A549 (cell line): Measurements from ENCODE around the gene SORBS1. TPM values are rescaled to one million over a fixed set of nuclear protein-coding genes. Genes with fewer than 3 reads are reported as not detected.

Experiments
- ATAC-seq, 2 experiments: fragments of 200-7000 bp in 1 of 2; fragments of >200 bp in 1 of 2; cut with Nextera tagmentation in 1 of 2; cut with Tn5 transposase in 1 of 2; 3 replicates each; pipeline versions ENCODE4 v1.8.0 to v1.9.1; 2018 to 2020; ENCODE audit warnings: mild to moderate bottlenecking in 1 of 2, moderate library complexity in 1 of 2
- CTCF ChIA-PET: fragments of 300-600 bp; sonication (Branson Sonifier 250); formaldehyde crosslinking; extraction: SDS; loops from one replicate; lab custom pipeline; 2021; ENCODE audit warnings: antibody characterized with exemption, inconsistent platforms; lab: Yijun Ruan, JAX
- POLR2A ChIA-PET: fragments of 350-600 bp; formaldehyde crosslinking; extraction: SDS; loops from one replicate; lab custom pipeline; 2021; ENCODE audit warnings: antibody characterized with exemption, inconsistent platforms; lab: Yijun Ruan, JAX
- DNase-seq, 2 experiments: peaks; one replicate each; pipeline versions ENCODE4 v3.0.0 to v3.0.0-alpha.2; 2011 to 2016; ENCODE audit warnings: low read depth in 1 of 2, low spot score in 1 of 2
- FAIRE-seq: peaks from 2 replicates; lab custom pipeline; 2011; peaks lifted over from hg19 to GRCh38; lab: Jason Lieb, UNC
- H3K27ac ChIP-seq, 2 experiments: fragments of >200 bp; sonication (Bioruptor Twin); formaldehyde crosslinking; 3 replicates each; pipeline ENCODE4 v1.5.1; 2016 to 2017
- H3K4me1 ChIP-seq: fragments of >200 bp; sonication (Bioruptor Twin); formaldehyde crosslinking; 3 replicates; pipeline ENCODE4 v1.6.1; 2016
- H3K4me2 ChIP-seq: fragments of >200 bp; sonication (Bioruptor Twin); formaldehyde crosslinking; 3 replicates; pipeline ENCODE4 v1.6.1; 2016
- H3K4me3 ChIP-seq: fragments of >200 bp; sonication (Bioruptor Twin); formaldehyde crosslinking; 3 replicates; pipeline ENCODE4 v1.5.1; 2016
- H3K9me3 ChIP-seq: fragments of >200 bp; sonication (Bioruptor Twin); formaldehyde crosslinking; 3 replicates; pipeline ENCODE4 v1.6.1; 2016
- CBX8 ChIP-seq: fragments of 200-600 bp; sonication (generic); IDR thresholded peaks from 2 replicates; pipeline ENCODE4 v1.6.1; 2016
- CHD2 ChIP-seq: fragments of 150-350 bp; IDR thresholded peaks from 2 replicates; pipeline ENCODE4 v1.6.1; 2014; ENCODE audit warnings: low read length; ENCODE audit not compliant: partially characterized antibody
- EHF ChIP-seq: fragments of 250-450 bp; sonication (Bioruptor Pico); IDR thresholded peaks from 2 replicates; pipeline ENCODE4 v1.5.0; 2020; ENCODE audit warnings: mild to moderate bottlenecking
- EP300 ChIP-seq, 2 experiments: fragments of >200 bp; sonication (Bioruptor Twin); formaldehyde crosslinking; IDR thresholded peaks; 2 replicates in 1 of 2; 3 replicates in 1 of 2; pipeline ENCODE4 v1.6.1; 2016 to 2017
- FOSB ChIP-seq: fragments of 250-450 bp; sonication (Bioruptor Pico); IDR thresholded peaks from 2 replicates; pipeline ENCODE4 v1.5.0; 2020; ENCODE audit warnings: mild to moderate bottlenecking, moderate library complexity
- FOSL2 ChIP-seq, 2 experiments: fragments of 450-650 bp in 1 of 2; fragments of >200 bp in 1 of 2; sonication (Bioruptor Twin) in 1 of 2; formaldehyde crosslinking; IDR thresholded peaks; 2 replicates each; pipeline versions ENCODE4 v1.5.0 to v1.6.1; 2016 to 2020; ENCODE audit warnings: mild to moderate bottlenecking in 1 of 2, moderate library complexity in 1 of 2
- GATA3 ChIP-seq: IDR thresholded peaks from 2 replicates; pipeline ENCODE4 v1.6.1; 2012; ENCODE audit warnings: borderline replicate concordance
- HEYL ChIP-seq: fragments of 250-450 bp; sonication (Bioruptor Pico); IDR thresholded peaks from 2 replicates; pipeline ENCODE4 v1.8.0; 2021; ENCODE audit warnings: mild to moderate bottlenecking, moderate library complexity
- HOXA7 ChIP-seq: fragments of 250-450 bp; sonication (Bioruptor Pico); IDR thresholded peaks from 2 replicates; pipeline ENCODE4 v1.5.0; 2020; ENCODE audit warnings: mild to moderate bottlenecking, moderate library complexity
- HOXB13 ChIP-seq: fragments of 250-450 bp; sonication (Bioruptor Pico); IDR thresholded peaks from 2 replicates; pipeline ENCODE4 v1.5.0; 2020; ENCODE audit warnings: low read depth, mild to moderate bottlenecking, moderate library complexity
- KDM5A ChIP-seq: fragments of 200-600 bp; sonication (generic); IDR thresholded peaks from 2 replicates; pipeline ENCODE4 v1.6.1; 2016; ENCODE audit warnings: antibody characterized with exemption, mild to moderate bottlenecking
- NFE2L2 ChIP-seq: fragments of 150-350 bp; conservative IDR thresholded peaks from 2 replicates; pipeline ENCODE4 v1.6.1; 2014; ENCODE audit warnings: low read length
- NR3C1 ChIP-seq: fragments of >200 bp; sonication (Bioruptor Twin); formaldehyde crosslinking; IDR thresholded peaks from 3 replicates; pipeline ENCODE4 v1.6.1; 2017
- SMC3 ChIP-seq: fragments of >200 bp; sonication (Bioruptor Twin); formaldehyde crosslinking; IDR thresholded peaks from 3 replicates; pipeline ENCODE4 v1.6.1; 2018; ENCODE audit warnings: inconsistent platforms
- SREBF2 ChIP-seq: fragments of 450-650 bp; IDR thresholded peaks from 2 replicates; pipeline ENCODE4 v1.6.1; 2014; ENCODE audit warnings: mild to moderate bottlenecking, moderate library complexity
- TP53 ChIP-seq: fragments of 250-450 bp; sonication (Bioruptor Pico); IDR thresholded peaks from 2 replicates; pipeline ENCODE4 v1.5.0; 2021; ENCODE audit warnings: mild to moderate bottlenecking, moderate library complexity
- ZNF302 ChIP-seq: fragments of 250-450 bp; sonication (Bioruptor Pico); IDR thresholded peaks from 2 replicates; pipeline ENCODE4 v1.9.0; 2021; ENCODE audit warnings: inconsistent platforms, mild to moderate bottlenecking, moderate library complexity
- ZSCAN20 ChIP-seq: fragments of 250-450 bp; sonication (Bioruptor Pico); IDR thresholded peaks from 2 replicates; pipeline ENCODE4 v1.8.0; 2022; ENCODE audit warnings: mild to moderate bottlenecking, moderate library complexity
- WGBS: methylation state at CpG from one replicate; pipeline ENCODE4 v1.1.6; 2017; ENCODE audit errors: missing lambda C conversion rate; 5-methylcytosine and 5-hydroxymethylcytosine counted together
- polyA plus RNA-seq, 4 experiments: library from polyadenylated mRNA; depleted of rRNA in 3 of 4; stranded (reverse); fragments of >200 nt; fragmentation: RNase III in 1 of 4; extraction: RNeasy Plus Mini Kit Qiagen cat#74134 plus additional on column Dnase treatment in 1 of 4; gene quantifications; 2 replicates in 3 of 4; 3 replicates in 1 of 4; pipeline ENCODE4 v1.2.3, GENCODE V29; 2011 to 2017
- TF ChIP-seq, protein P1 (sequence below): IDR thresholded peaks from 2 replicates; pipeline ENCODE4 v1.6.1; 2012; ENCODE audit warnings: low read depth, borderline replicate concordance
- TF ChIP-seq, protein P2 (sequence below): fragments of 150-350 bp; IDR thresholded peaks from 2 replicates; pipeline ENCODE4 v1.6.1; 2014; ENCODE audit warnings: low read depth, mild to moderate bottlenecking, low read length
- TF ChIP-seq, protein P3 (sequence below): fragments of 200-600 bp; sonication (generic); IDR thresholded peaks from 2 replicates; pipeline ENCODE4 v1.6.1; 2016; ENCODE audit warnings: antibody characterized with exemption, mild to moderate bottlenecking, moderate library complexity

SORBS1 gene
- polyA plus RNA-seq, 2 of the 4 experiments (the other 2 are of a cell fraction) = 0.39 to 0.80 TPM

DNA sequence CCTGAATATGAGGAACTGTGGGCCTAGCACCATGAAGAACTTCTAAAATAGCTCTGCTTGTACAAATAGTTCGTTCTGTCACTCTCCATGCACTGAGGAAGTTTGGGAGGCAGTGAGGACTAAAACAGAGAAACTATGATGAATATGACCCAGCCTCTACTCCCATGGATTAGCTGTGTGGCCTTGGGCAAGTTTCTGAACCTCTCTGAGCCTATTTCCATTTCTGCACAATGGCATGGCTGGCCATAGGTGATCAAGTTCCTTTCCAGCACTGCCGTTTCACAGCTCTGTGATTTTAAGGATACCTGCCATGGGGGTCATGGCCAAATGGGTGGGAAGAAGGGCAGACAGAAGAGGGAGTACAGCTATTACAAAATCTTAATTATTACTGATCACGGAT is 57.6 kb downstream of the SORBS1 start:
- FAIRE-seq (no peak), DNase-seq (no peak), ATAC-seq (no peak)
- WGBS = 32% methylated on average over 3 of the region's 3 CpGs
- Histone ChIP-seq H3K9me3 (no peaks in the 10 kb centered on the region), H3K4me1 (no peaks in the 10 kb centered on the region), H3K4me3 (no peak overlapping the region), H3K4me2 (no peak overlapping the region), H3K27ac (no peak overlapping the region)
- CTCF ChIA-PET = interaction anchor here (1.6 to 1.7 kb wide), 2 partner anchors 11 to 73 kb away, joined by 3 to 4 read pairs; no protein-coding TSS in a partner anchor
- TF ChIP-seq, protein P1, sequence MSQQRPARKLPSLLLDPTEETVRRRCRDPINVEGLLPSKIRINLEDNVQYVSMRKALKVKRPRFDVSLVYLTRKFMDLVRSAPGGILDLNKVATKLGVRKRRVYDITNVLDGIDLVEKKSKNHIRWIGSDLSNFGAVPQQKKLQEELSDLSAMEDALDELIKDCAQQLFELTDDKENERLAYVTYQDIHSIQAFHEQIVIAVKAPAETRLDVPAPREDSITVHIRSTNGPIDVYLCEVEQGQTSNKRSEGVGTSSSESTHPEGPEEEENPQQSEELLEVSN = no peak
- no peak for TF ChIP-seq EP300 (IDR thresholded peaks at IDR 0.05)
- TF ChIP-seq SREBF2 = no peak
- TF ChIP-seq KDM5A = no peak
- TF ChIP-seq NFE2L2 = no peak
- no peak for TF ChIP-seq HOXA7 (CRISPR knock-in tag)
- POLR2A ChIA-PET = no interaction called here

DNA sequence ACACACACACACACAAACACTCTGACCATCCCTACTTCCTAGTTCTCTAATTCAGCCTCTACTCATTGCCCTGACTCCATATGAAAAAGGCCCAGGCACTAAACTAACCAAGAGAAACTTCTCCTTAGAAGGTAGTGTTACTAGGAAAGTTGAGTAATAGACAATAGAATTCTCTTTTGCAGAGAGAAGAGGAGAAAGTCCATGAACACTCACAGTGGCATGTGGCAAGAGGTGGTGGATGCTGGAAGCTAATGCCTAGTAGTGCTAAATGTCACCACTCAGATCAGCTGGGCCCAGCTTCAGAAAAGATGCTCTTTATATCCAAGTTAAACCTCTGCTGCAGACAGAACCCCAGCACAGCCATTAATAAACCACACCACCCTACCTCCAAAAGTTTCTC is 58.2 kb downstream of the SORBS1 start:
- CTCF ChIA-PET = interaction anchor here (1.7 kb wide), 1 partner anchor 12 kb away, joined by 3 read pairs; no protein-coding TSS in a partner anchor
- ATAC-seq = no peak
- TF ChIP-seq, protein P2, sequence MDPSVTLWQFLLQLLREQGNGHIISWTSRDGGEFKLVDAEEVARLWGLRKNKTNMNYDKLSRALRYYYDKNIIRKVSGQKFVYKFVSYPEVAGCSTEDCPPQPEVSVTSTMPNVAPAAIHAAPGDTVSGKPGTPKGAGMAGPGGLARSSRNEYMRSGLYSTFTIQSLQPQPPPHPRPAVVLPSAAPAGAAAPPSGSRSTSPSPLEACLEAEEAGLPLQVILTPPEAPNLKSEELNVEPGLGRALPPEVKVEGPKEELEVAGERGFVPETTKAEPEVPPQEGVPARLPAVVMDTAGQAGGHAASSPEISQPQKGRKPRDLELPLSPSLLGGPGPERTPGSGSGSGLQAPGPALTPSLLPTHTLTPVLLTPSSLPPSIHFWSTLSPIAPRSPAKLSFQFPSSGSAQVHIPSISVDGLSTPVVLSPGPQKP = no peak
- H3K9me3 ChIP-seq = no peaks in the 10 kb centered on the region
- no peak overlapping the region for H3K4me2 ChIP-seq
- DNase-seq = no peak
- H3K4me1 ChIP-seq = no peaks in the 10 kb centered on the region
- POLR2A ChIA-PET = no interaction called here
- H3K27ac ChIP-seq = no peak overlapping the region
- H3K4me3 ChIP-seq = no peak overlapping the region
- no peak for FAIRE-seq

DNA sequence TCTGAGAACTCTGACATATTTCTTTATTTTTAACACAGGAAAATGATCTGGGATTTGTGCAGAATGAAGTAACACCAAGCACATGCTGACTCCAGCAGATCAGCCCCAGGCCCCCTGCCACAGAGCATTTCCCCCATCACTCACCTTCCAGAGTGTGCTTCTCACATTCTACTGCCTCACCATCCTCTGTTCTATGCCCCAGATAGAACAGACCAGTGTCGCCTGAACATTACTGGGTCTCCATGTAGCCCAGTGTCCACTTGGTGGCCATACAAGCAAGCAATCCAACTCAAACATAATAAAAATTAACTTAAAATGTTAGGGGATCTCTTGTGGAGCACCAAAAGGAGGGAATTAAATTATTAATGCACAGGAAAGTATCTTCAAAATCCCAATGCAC is 58.8 kb downstream of the SORBS1 start:
- no peak overlapping the region for H3K4me2 ChIP-seq
- CTCF ChIA-PET = interaction anchor here (1.7 kb wide), 1 partner anchor 12 kb away, joined by 3 read pairs; no protein-coding TSS in a partner anchor
- no peak overlapping the region for H3K4me3 ChIP-seq
- POLR2A ChIA-PET = no interaction called here
- no peaks in the 10 kb centered on the region for H3K4me1 ChIP-seq
- FAIRE-seq (no peak), DNase-seq (no peak), ATAC-seq (no peak)
- WGBS = 95% methylated on average over 1 of the region's 1 CpG
- no peaks in the 10 kb centered on the region for H3K9me3 ChIP-seq
- TF ChIP-seq SREBF2 (no peak), GATA3 (no peak), TP53 (CRISPR knock-in tag) (no peak), EHF (CRISPR knock-in tag) (no peak), NFE2L2 (no peak), CBX8 (no peak), CHD2 (no peak), FOSB (CRISPR knock-in tag) (no peak), KDM5A (no peak), HEYL (CRISPR knock-in tag) (no peak), ZSCAN20 (CRISPR knock-in tag) (no peak), ZNF302 (CRISPR knock-in tag) (no peak), HOXB13 (CRISPR knock-in tag) (no peak), FOSL2 (IDR thresholded peaks at IDR 0.05) (no peak), FOSL2 (CRISPR knock-in tag; IDR thresholded peaks at IDR 0.05) (no peak), SMC3 (no peak), NR3C1 (no peak)
- TF ChIP-seq, protein P3, sequence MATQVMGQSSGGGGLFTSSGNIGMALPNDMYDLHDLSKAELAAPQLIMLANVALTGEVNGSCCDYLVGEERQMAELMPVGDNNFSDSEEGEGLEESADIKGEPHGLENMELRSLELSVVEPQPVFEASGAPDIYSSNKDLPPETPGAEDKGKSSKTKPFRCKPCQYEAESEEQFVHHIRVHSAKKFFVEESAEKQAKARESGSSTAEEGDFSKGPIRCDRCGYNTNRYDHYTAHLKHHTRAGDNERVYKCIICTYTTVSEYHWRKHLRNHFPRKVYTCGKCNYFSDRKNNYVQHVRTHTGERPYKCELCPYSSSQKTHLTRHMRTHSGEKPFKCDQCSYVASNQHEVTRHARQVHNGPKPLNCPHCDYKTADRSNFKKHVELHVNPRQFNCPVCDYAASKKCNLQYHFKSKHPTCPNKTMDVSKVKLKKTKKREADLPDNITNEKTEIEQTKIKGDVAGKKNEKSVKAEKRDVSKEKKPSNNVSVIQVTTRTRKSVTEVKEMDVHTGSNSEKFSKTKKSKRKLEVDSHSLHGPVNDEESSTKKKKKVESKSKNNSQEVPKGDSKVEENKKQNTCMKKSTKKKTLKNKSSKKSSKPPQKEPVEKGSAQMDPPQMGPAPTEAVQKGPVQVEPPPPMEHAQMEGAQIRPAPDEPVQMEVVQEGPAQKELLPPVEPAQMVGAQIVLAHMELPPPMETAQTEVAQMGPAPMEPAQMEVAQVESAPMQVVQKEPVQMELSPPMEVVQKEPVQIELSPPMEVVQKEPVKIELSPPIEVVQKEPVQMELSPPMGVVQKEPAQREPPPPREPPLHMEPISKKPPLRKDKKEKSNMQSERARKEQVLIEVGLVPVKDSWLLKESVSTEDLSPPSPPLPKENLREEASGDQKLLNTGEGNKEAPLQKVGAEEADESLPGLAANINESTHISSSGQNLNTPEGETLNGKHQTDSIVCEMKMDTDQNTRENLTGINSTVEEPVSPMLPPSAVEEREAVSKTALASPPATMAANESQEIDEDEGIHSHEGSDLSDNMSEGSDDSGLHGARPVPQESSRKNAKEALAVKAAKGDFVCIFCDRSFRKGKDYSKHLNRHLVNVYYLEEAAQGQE = no peak
- TF ChIP-seq, all 56 proteins: peak for 0
- no peak overlapping the region for H3K27ac ChIP-seq
